Stimulated activated CD4-positive, alpha-beta T cell treated with anti-CD3 and anti-CD28 coated beads, Interleukin-4, amount 100 ng/mL, for 1 hour (primary cell): ENCODE data around the gene EIF4G2.

Experiments used
- DNase-seq: peaks from one replicate; pipeline ENCODE4 v3.0.0-alpha.2; 2020

EIF4G2 gene

DNA sequence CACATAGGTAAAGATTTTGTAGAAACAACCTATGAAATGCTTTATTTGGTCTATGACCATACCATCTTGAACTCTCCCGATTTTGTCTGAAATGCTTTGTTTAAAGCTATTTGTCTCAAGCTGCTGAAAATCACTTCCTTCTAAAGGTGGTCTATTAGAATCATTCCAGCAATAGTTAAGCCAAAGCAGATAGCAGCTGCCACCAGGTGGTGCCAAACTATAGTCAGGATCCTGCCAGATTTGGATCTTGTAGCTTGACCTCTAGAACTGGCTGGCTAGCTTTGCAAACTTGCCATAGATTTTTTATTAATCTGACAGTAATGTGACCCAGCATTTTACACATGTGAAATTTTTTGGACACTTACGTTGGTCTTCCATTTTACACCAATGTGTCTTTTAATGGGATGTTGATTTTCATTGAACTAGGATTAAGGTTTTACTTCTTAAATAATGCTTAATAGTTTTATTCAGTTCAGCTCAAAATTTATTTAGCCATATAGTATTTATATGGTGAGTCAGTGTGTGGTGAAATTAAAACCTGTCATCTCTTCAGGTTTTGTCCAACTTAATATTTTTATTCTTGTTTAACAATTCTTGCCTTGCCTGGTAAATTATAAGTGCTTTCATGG, 38.0 kb downstream of the EIF4G2 start:
- peak; percentile 30 for DNase-seq

- DNase-seq = no peak
Measured at GRCh38 chr11:10764412-10764811, 44.3 kb downstream of the EIF4G2 start.

- no peak for DNase-seq
Measured at GRCh38 chr11:10763766-10764165, 45.0 kb downstream of the EIF4G2 start.

DNA sequence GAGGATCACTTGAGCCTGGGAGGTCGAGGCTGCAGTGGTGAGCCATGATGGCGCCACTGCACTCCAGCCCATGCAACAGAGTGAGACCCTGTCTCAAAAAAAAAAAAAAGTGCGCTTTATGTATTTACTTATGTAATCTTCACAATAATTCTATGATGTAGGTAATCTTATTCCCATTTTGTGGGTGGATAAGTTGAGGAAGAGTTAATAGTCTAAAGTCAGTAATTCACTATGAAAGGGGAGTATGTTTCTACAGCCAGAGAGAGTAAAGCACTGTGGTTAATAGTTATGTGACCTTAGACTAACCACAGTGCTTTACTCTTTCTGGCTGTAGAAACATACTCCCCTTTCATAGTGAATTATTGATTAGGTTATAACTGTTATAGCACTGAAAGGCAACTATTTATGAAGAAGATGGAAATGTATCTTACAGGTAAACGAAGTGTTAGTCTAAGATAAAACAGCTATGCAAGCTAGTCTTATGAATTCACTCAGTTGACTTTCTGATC, 45.8 kb downstream of the EIF4G2 start:
- DNase-seq = no peak

GRCh38 chr11:10762185-10762584, 46.5 kb downstream of the EIF4G2 start:
- DNase-seq = no peak

DNA sequence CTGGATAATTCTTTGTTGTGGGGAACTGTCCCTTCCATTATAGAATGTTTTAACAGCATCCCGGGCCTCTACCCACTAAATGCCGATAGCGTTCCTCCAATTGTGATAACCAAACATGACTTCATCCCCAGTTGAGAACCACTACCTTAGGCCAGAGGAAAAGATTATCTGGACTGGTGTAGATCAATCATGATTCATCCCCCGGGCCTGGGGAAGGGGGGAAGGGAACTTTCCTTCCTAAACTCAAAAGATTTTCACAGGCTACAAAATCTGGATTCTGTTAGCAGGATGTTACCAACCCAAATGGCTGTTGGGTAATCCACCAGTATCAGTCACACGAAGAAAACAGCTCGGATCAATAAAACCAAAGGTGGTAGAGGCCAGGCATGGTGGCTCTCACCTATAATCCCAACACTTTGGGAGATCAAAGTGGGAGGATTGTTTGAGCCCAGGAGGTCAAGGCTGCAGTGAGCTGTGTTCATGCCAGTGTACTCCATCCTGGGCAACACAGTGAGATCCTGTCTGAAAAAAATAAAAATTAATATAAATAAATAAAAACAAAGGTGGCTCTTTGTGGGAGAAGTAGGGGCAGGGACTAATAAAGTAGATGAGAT, 47.5 kb downstream of the EIF4G2 start:
- DNase-seq = no peak

GRCh38 chr11:10758957-10759356, 49.8 kb downstream of the EIF4G2 start:
- no peak for DNase-seq

DNA sequence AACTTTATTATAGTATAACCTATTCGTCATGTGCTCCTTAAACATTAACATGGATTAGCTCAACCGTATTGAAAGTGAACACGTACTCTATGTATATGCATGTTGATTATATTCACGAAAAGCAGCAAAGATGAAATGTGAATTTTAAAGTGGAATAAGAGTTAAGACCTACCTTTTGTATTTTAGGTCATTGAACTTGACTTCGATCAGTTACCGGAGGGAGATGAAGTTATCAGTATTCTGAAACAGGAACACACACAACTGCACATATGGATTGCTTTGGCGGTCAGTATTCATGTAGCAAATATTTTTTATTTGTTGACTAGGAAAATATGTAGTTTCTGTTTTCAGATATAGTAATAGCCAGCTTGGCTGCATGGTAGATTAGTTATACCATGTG, 56.2 kb downstream of the EIF4G2 start:
- no peak for DNase-seq

DNA sequence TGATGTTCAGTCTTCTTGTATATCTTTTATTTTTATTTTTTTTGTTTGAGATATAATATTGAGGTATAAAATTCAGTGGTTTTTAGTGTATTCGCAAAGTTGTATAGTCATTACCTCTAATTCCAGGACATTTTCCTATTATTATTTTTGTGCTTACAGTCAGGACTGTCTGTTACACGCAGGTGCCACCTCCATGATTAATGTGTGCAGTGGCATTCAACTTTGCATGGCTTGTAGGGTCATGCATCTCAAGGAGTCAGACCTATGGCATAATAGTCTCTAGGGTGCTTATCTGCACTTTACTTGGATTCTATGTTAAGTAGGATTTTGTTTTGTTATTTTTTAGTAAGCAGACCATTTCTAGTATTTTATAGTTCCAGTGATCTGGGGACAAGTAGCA, 56.7 kb downstream of the EIF4G2 start:
- no peak for DNase-seq

DNA sequence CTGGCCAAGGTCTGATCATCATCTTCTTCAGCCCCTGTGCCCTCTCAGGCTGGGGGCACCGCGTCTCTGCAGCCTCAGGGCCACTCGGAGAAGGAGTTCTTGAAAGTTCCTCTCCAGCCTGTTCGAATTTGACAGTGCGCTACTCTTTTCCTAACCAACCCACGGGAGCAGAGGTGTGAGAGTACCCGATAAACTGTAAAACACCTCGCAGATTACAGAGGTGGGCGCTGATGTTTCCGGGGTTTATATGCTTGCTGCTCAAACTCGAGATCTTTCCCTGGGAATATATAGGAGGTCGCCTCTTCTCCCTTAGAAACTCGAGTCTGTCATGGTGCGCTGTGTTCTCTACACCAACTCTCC, 57.2 kb downstream of the EIF4G2 start:
- no peak for DNase-seq

- peak; percentile 91 for DNase-seq
Measured at GRCh38 chr11:10750838-10751580, 57.7 kb downstream of the EIF4G2 start, which contains the start of gene CTR9. Gene CTR9, plus strand, starts transcription at chr11:10751246. Its CDS starts 167 bp downstream, at chr11:10751413.

DNA sequence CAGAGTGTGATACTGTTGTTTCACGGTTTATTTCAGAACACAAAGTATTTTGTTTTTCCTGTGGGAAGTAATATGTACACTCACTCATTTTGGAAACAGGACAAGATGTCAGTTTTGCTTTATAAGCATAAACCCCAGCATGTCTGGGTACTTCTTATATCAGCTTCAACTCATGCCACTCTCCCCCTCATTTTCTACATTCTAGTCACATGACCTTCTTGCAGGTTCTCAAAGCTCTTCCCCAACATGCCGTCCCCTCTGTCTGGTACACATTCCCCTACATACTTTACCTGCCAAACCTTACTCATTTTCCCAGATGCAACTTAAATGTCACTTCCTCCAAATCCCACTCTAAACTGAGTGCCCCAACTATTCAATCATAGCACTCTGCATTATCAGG, 59.2 kb downstream of the EIF4G2 start:
- DNase-seq = no peak

DNA sequence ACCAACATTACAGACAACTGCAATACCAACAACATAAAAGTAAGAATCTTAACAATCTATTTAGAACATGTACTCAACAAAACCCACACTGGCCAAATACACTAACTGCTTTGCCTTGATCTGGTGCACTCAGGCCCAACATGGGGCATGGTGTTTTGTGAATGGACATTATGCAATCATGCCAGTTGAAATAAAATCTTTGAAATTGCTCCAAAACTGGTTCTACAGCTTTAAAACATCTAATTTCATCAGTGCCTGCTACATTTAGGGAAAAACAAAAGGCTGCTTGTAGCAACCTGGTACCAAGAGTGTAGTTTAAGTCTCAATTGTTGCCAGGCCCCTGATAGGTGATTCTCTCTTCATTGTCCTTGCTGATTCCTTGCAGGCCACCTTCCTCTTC, 61.0 kb downstream of the EIF4G2 start:
- no peak for DNase-seq
